GM12874 (cell line): Measurements from ENCODE around the gene S100A10.

Source experiments
- CTCF ChIP-seq: IDR thresholded peaks from 2 replicates; pipeline ENCODE4 v1.5.1; 2011; ENCODE audit warnings: low read depth, mild to moderate bottlenecking, control low read depth, low read length, moderate library complexity; ENCODE audit not compliant: insufficient read depth

Gene S100A10

GRCh38 chr1:151993734-151994496 is at the start of gene S100A10:
Gene S100A10, minus strand, starts transcription at chr1:151993859. Its CDS starts 7,629 bp downstream, at chr1:151986230.
- no peak for TF ChIP-seq CTCF

DNA sequence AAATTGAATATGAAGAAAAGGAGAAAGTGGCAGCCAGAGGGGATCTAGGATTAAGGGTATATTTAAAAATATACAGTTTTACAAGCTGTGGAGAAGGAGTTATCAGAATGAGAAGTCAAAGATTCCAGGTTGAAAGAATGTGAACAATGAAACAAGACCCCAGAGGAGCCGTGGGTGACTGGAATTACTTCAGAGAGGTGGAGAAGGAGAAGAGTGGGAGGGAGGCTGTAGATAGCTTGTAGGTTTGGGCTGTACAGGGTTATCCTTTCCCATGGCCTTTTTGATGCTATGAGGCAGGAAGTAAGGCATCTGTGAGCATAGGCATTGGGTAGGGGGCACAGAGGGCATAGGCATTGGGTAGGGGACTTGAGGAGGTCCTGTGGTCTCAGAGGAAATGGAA is 48.4 kb upstream of the S100A10 start:
- no peak for TF ChIP-seq CTCF

GRCh38 chr1:152039886-152040285 is 46.2 kb upstream of the S100A10 start:
- TF ChIP-seq CTCF = no peak

- no peak for TF ChIP-seq CTCF
Measured at GRCh38 chr1:152039461-152039860, 45.8 kb upstream of the S100A10 start.

GRCh38 chr1:152038871-152039270 is 45.2 kb upstream of the S100A10 start:
- TF ChIP-seq CTCF = no peak

DNA sequence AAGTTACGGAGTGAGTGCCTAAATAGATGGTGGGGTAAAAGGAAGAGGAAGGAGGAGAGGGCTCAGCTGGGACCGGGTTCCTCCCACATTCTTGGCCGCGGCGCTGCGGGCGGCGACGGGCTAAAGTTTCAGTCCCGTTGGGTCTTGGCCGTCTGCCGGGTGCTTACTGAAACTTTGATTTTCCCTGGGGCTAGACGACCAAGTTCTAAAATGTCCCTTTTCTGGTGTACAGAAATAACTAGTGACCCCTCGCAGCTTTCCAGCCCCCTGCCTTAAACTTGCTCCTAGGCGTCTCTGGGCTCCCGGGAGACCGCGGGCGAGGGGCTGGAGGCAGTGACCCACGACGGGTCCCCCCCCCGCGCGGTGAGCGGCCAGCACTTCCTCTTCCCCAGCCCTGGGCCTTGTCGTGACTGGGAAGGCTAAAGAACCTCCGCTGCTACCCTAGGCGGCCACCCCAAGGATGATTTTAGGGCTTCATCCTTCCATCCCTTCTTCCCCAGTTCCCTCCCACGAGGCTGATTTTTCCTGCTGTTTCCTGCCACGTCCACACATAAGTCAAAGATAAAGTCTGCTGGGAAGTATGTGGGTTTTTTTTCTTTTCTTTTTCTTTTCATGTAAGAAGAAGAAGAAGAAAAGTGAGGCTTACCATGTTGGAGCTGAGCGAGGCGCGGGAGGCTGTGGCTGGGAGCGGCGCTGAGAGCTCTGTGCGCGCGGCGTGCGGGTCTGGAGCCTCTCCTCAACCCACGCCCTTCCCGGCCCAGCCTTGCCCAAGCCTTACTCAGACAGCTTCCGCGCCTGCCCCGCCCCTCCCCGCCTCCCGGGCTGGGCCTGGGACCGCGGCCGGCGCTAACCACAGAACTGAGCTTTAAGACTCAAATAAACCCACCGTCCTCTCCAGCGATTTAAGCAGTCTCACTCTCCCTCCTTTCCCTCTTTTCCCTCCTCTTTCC is 42.9 kb upstream of the S100A10 start, which contains the start of gene S100A11:
TSS of gene S100A11 (minus strand) at position 738 of the 950 bp plus-strand sequence. CDS start at position 649, 89 bp downstream.
- no peak for TF ChIP-seq CTCF
